ENCODE measurements around the gene HSD17B8.
A peak's percentile ranks its signal among the peaks of the same experiment; 100 is the strongest.

- TF ChIP-seq CTCF (IDR thresholded peaks at IDR 0.05; ENCODE audit: borderline replicate concordance, extremely low read depth, low read length, poor library complexity, severe bottlenecking) (peak; percentile 55), EZH2 (IDR thresholded peaks at IDR 0.05; ENCODE audit: borderline replicate concordance, low read depth, low read length, severe bottlenecking) (no peak)
Observed at GRCh38 chr6:33205191-33206026, 954 bp downstream of the HSD17B8 start.

Data from DND-41 (cell line).